ENCODE data around the gene NRARP.

DNA sequence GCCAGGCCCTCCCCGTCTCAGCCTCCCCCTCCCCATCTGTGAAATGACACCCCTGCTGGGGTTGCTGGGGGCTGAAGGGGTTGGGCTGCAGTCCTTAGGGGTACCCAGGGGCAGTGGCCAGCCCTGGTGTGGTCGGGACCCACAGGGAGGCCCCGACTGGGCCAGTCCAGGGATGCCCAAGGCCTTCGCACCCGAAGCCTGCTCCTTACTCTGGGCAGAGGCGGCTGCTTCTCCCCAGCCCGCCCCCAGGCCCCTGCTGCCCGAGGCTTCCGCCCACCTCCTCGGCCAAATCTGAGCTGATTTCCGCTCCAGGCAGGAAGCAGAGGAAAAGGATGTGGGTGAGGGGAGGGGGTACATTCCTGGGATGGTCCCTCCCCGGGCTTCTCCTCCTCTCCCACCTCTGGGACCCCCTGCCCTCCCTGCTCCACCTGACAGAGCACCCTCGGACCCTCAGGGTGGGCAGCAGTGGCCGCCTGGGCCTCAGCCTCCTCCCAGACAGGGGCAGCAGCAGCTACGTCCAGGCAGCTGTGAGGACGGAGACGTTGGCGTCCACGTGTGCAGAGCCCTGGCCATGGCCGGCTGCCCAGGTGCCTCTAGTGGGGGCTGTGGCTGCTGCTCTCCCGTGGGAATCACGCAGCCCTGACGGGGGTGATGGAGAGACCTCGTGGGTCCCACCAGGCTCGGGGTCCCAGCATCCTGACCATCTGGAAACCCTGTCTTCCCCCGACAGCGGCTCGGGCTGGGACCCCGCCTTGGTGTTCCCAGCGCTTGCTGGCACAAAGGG lies 4.2 kb upstream of the NRARP start:
- TF ChIP-seq EZH2 (IDR thresholded peaks at IDR 0.05; ENCODE audit: insufficient read depth, poor library complexity, severe bottlenecking) (no peak), EZH2phosphoT487 (IDR thresholded peaks at IDR 0.05; ENCODE audit: insufficient read depth, low read depth) (no peak)

All from GM23248 (cell line).